ENCODE measurements around the gene ALOX12.

DNA sequence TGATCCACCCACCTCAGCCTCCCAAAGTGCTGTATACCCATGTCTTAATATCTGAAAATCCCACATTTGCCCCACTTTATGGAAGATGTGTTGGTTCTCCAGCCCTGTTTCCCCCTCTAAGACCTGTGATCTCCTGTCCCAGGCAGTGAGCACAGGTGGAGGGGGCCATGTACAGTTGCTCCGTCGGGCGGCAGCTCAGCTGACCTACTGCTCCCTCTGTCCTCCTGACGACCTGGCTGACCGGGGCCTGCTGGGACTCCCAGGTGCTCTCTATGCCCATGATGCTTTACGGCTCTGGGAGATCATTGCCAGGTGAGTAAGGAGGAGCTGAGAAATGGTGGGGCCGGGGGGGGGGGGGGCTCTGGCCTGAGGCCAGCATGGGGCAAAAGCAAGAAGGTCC is 9.9 kb downstream of the ALOX12 start:
- TF ChIP-seq POLR2A (IDR thresholded peaks at IDR 0.05; ENCODE audit: low read depth, low read length) = no peak
- TF ChIP-seq POLR2AphosphoS5 (IDR thresholded peaks at IDR 0.05; ENCODE audit: low read depth, low read length) = no peak
- TF ChIP-seq SPI1 (IDR thresholded peaks at IDR 0.05; ENCODE audit: low read depth, low read length) = no peak
- TF ChIP-seq TAF1 (IDR thresholded peaks at IDR 0.05; ENCODE audit: low read depth, low read length) = no peak
